GM23338 (cell line): ENCODE measurements around the gene ZNF692. TPM values are rescaled to one million over a fixed set of nuclear protein-coding genes. Genes with fewer than 3 reads are reported as not detected.

Experiments
- ATAC-seq: fragments of 200-7000 bp; cut with Tn5 transposase; 3 replicates; pipeline ENCODE4 v1.9.1; 2020
- DNase-seq: peaks from one replicate; pipeline ENCODE4 v3.0.0-alpha.2; 2015; ENCODE audit warnings: low spot score
- H2AFZ ChIP-seq: fragments of 200-600 bp; sonication (generic); 2 replicates; pipeline ENCODE4 v1.8.0; 2016; ENCODE audit warnings: antibody characterized with exemption, mild to moderate bottlenecking, moderate library complexity
- H3F3A ChIP-seq: fragments of 200-600 bp; sonication (generic); replicated peaks from 2 replicates; pipeline ENCODE4 v1.8.0; 2017; ENCODE audit warnings: antibody characterized with exemption, mixed run types, low read depth
- H3K27ac ChIP-seq: fragments of 200-600 bp; sonication (generic); 2 replicates; pipeline ENCODE4 v1.6.1; 2016; ENCODE audit warnings: low read depth
- H3K27me3 ChIP-seq: fragments of 200-600 bp; sonication (generic); 2 replicates; pipeline ENCODE4 v1.8.0; 2016; ENCODE audit warnings: mild to moderate bottlenecking, mixed run types, moderate library complexity; ENCODE audit not compliant: insufficient read depth
- H3K36me3 ChIP-seq: fragments of 200-600 bp; sonication (generic); 2 replicates; pipeline ENCODE4 v1.8.0; 2016; ENCODE audit warnings: mild to moderate bottlenecking; ENCODE audit not compliant: insufficient read depth
- H3K4me1 ChIP-seq: fragments of 200-600 bp; sonication (generic); 2 replicates; pipeline ENCODE4 v1.8.0; 2016; ENCODE audit warnings: mild to moderate bottlenecking, moderate library complexity; ENCODE audit not compliant: insufficient read depth
- H3K4me2 ChIP-seq: fragments of 200-600 bp; sonication (generic); 2 replicates; pipeline ENCODE4 v1.7.1; 2017; ENCODE audit warnings: mixed run types
- H3K4me3 ChIP-seq: fragments of 200-600 bp; sonication (generic); 2 replicates; pipeline ENCODE4 v1.6.1; 2016; ENCODE audit warnings: mixed run types
- H3K79me2 ChIP-seq: fragments of 200-600 bp; sonication (generic); replicated peaks from 2 replicates; pipeline ENCODE4 v1.8.0; 2017; ENCODE audit warnings: mild to moderate bottlenecking; ENCODE audit not compliant: insufficient read depth
- H3K9me2 ChIP-seq: fragments of 200-600 bp; sonication (generic); 2 replicates; pipeline ENCODE4 v1.8.0; 2017; ENCODE audit not compliant: insufficient read depth
- H4K20me1 ChIP-seq: fragments of 200-600 bp; sonication (generic); replicated peaks from 2 replicates; pipeline ENCODE4 v1.8.0; 2017; ENCODE audit warnings: mild to moderate bottlenecking; ENCODE audit not compliant: insufficient read depth
- H3K27ac Mint-ChIP-seq: 2 replicates; pipeline ENCODE4 v1.8.0; 2020; ENCODE audit warnings: inconsistent platforms, mild to moderate bottlenecking, moderate library complexity, mixed read lengths
- H3K27me3 Mint-ChIP-seq: 3 replicates; pipeline ENCODE4 v1.8.0; 2022; ENCODE audit warnings: low read depth, mild to moderate bottlenecking, moderate library complexity, mixed read lengths, inconsistent platforms; ENCODE audit not compliant: insufficient read depth, poor library complexity
- H3K36me3 Mint-ChIP-seq: 3 replicates; pipeline ENCODE4 v1.8.0; 2021; ENCODE audit warnings: low read depth, mild to moderate bottlenecking, inconsistent platforms, moderate library complexity, mixed read lengths
- H3K4me1 Mint-ChIP-seq: 3 replicates; pipeline ENCODE4 v1.8.0; 2020; ENCODE audit warnings: mild to moderate bottlenecking, inconsistent platforms, mixed read lengths
- H3K4me3 Mint-ChIP-seq: 3 replicates; pipeline ENCODE4 v1.8.0; 2021; ENCODE audit warnings: moderate library complexity, mild to moderate bottlenecking, inconsistent platforms, mixed read lengths
- H3K9me3 Mint-ChIP-seq: 3 replicates; pipeline ENCODE4 v1.8.0; 2020; ENCODE audit warnings: moderate library complexity, mild to moderate bottlenecking, inconsistent platforms, mixed read lengths
- CREB1 ChIP-seq: fragments of 250-450 bp; sonication (Bioruptor Pico); IDR thresholded peaks from 2 replicates; pipeline ENCODE4 v1.5.0; 2020; ENCODE audit warnings: low read depth, mild to moderate bottlenecking, moderate library complexity
- EZH2 ChIP-seq: fragments of 200-600 bp; sonication (generic); IDR thresholded peaks from one replicate; pipeline ENCODE4 v1.8.0; 2017; ENCODE audit warnings: antibody characterized with exemption, mild to moderate bottlenecking, low read depth; ENCODE audit not compliant: unreplicated experiment
- JUNB ChIP-seq: IDR thresholded peaks from one replicate; pipeline ENCODE4 v1.6.1; 2016; ENCODE audit warnings: antibody characterized with exemption; ENCODE audit not compliant: unreplicated experiment
- POLR2AphosphoS5 ChIP-seq: IDR thresholded peaks from 2 replicates; pipeline ENCODE4 v1.6.1; 2016; ENCODE audit warnings: antibody characterized with exemption, low read depth
- STAT1 ChIP-seq: IDR thresholded peaks from one replicate; pipeline ENCODE4 v1.6.1; 2016; ENCODE audit warnings: antibody characterized with exemption; ENCODE audit not compliant: unreplicated experiment
- polyA plus RNA-seq: library from polyadenylated mRNA; unstranded; fragments of >200 nt; fragmentation: Nextera tagmentation; extraction: Ambion mirVana; gene quantifications from 2 replicates; pipeline ENCODE4 v1.2.1, GENCODE V29; 2016
- total RNA-seq: library from RNA; depleted of rRNA; stranded (reverse); fragments of >200 nt; shearing (Covaris generic); gene quantifications from 2 replicates; pipeline ENCODE4 v1.2.3, GENCODE V29; 2014
- TF ChIP-seq, protein P1 (sequence below), 2 experiments: fragments of 200-600 bp in 1 of 2; sonication (generic) in 1 of 2; conservative IDR thresholded peaks; 2 replicates each; pipeline versions ENCODE4 v1.5.1 to v1.6.1; 2016 to 2017; ENCODE audit warnings: antibody characterized with exemption in 2 of 2, low read depth in 2 of 2, mild to moderate bottlenecking in 2 of 2, moderate library complexity in 1 of 2
- TF ChIP-seq, protein P2 (sequence below): IDR thresholded peaks from one replicate; pipeline ENCODE4 v1.6.1; 2018; ENCODE audit warnings: antibody characterized with exemption; ENCODE audit not compliant: unreplicated experiment
- TF ChIP-seq, protein P3 (sequence below): IDR thresholded peaks from 2 replicates; pipeline ENCODE4 v1.6.1; 2016; ENCODE audit warnings: antibody characterized with exemption

Gene ZNF692
- total and polyA plus RNA-seq, 2 experiments from 2014 or later = 41.2 to 57.1 TPM

DNA sequence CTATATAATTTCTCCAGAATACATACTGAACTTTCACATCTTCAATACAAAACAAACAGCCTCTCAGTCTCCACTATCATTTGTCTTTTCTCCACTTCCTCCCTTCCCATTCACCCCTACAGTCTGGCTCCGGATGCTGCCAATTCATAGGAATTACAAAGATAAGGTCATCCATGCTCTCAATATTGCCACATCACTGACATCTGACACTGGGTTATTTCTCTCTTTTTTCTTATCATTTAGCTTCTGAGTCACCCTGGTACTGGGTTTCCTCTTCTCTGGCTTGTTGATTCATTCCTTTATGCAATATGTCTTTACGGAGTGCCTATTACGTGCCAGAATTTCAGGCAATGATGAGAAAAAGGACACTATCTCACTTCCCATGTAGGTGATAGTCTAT is 30.0 kb downstream of the ZNF692 start (continued):
- TF ChIP-seq, protein P1, sequence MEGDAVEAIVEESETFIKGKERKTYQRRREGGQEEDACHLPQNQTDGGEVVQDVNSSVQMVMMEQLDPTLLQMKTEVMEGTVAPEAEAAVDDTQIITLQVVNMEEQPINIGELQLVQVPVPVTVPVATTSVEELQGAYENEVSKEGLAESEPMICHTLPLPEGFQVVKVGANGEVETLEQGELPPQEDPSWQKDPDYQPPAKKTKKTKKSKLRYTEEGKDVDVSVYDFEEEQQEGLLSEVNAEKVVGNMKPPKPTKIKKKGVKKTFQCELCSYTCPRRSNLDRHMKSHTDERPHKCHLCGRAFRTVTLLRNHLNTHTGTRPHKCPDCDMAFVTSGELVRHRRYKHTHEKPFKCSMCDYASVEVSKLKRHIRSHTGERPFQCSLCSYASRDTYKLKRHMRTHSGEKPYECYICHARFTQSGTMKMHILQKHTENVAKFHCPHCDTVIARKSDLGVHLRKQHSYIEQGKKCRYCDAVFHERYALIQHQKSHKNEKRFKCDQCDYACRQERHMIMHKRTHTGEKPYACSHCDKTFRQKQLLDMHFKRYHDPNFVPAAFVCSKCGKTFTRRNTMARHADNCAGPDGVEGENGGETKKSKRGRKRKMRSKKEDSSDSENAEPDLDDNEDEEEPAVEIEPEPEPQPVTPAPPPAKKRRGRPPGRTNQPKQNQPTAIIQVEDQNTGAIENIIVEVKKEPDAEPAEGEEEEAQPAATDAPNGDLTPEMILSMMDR (conservative IDR thresholded peaks at IDR 0.05; ENCODE audit: low read depth in 2 of 2) = no peak
- TF ChIP-seq EZH2 (no peak), STAT1 (no peak), JUNB (no peak), POLR2AphosphoS5 (no peak)

DNA sequence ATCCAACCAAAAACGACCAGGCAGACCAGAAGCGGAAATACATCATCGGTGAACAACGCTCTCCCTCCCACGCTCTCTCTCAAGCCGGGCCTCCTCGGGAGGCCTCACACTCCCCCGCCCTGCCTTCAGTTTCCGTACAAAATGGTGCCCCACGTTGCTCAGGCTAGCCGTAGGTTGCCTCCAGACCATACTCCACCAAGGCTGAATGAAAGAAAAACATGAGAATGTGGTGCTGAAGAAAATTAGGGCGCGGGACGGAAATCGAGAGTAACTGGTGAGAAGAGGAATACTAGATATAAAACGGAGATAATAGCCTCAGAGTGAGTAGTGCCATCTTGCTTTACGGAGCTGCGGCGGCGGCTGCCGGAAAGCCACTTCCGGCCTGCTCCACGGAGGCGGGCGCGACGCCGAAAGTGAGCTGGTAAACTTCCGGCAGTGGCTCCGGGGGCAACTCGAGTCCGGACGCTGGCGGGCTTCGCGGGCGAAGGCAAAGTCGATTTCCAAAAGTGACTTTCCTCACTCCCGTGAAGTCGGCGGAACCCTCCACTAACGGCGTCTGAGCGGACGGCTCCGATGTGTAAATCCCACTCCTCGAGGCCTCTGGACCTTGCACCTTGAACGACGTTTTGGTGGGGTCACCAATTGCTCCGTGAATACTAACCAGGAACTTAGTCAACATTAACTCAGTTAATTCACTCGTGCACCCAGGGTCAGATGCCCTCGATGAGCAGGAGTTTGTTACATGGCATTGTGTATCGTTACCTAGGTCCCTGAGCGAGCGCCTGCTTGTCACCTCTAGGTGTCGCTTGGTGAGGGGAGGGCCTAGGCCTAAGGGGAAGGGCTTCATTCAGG is 32.8 kb downstream of the ZNF692 start, which contains the start of gene SH3BP5L:
SH3BP5L (minus strand) TSS at position 7 of the 852 bp plus-strand sequence. CDS start 980 bp downstream, outside the sequence.
- peak; percentile 94 for ATAC-seq
- peak within 1 kb of the TSS; percentile 100 for H3K27ac Mint-ChIP-seq
- H3K27ac ChIP-seq = peak within 1 kb of the TSS; percentile 89
- peaks cover 10% of the 10 kb centered on the region for H3K4me1 ChIP-seq
- peak within 1 kb of the TSS; percentile 72 for H3K4me2 ChIP-seq
- TF ChIP-seq CREB1 (CRISPR knock-in tag) (peak; percentile 56; the same call in 1 of the 2 replicates), POLR2AphosphoS5 (peak; percentile 57; the same call in 1 of the 2 replicates)
- TF ChIP-seq, protein P2, sequence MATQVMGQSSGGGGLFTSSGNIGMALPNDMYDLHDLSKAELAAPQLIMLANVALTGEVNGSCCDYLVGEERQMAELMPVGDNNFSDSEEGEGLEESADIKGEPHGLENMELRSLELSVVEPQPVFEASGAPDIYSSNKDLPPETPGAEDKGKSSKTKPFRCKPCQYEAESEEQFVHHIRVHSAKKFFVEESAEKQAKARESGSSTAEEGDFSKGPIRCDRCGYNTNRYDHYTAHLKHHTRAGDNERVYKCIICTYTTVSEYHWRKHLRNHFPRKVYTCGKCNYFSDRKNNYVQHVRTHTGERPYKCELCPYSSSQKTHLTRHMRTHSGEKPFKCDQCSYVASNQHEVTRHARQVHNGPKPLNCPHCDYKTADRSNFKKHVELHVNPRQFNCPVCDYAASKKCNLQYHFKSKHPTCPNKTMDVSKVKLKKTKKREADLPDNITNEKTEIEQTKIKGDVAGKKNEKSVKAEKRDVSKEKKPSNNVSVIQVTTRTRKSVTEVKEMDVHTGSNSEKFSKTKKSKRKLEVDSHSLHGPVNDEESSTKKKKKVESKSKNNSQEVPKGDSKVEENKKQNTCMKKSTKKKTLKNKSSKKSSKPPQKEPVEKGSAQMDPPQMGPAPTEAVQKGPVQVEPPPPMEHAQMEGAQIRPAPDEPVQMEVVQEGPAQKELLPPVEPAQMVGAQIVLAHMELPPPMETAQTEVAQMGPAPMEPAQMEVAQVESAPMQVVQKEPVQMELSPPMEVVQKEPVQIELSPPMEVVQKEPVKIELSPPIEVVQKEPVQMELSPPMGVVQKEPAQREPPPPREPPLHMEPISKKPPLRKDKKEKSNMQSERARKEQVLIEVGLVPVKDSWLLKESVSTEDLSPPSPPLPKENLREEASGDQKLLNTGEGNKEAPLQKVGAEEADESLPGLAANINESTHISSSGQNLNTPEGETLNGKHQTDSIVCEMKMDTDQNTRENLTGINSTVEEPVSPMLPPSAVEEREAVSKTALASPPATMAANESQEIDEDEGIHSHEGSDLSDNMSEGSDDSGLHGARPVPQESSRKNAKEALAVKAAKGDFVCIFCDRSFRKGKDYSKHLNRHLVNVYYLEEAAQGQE = no peak
- TF ChIP-seq, protein P3, sequence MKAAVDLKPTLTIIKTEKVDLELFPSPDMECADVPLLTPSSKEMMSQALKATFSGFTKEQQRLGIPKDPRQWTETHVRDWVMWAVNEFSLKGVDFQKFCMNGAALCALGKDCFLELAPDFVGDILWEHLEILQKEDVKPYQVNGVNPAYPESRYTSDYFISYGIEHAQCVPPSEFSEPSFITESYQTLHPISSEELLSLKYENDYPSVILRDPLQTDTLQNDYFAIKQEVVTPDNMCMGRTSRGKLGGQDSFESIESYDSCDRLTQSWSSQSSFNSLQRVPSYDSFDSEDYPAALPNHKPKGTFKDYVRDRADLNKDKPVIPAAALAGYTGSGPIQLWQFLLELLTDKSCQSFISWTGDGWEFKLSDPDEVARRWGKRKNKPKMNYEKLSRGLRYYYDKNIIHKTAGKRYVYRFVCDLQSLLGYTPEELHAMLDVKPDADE = peak; percentile 91
- TF ChIP-seq, protein P1 (conservative IDR thresholded peaks at IDR 0.05; ENCODE audit: low read depth in 2 of 2) = peak; percentile 73 to 74
- H3K79me2 ChIP-seq = peaks cover 29% of the 10 kb centered on the region
- H3K4me3 Mint-ChIP-seq = peak within 1 kb of the TSS; percentile 89
- no peaks in the 10 kb centered on the region for H3K27me3 ChIP-seq
- H3K36me3 ChIP-seq = no peaks in the 10 kb centered on the region
- peak within 1 kb of the TSS; percentile 75 for H3K4me3 ChIP-seq
- peaks cover 19% of the 10 kb centered on the region for H3K36me3 Mint-ChIP-seq
- peaks cover 20% of the 10 kb centered on the region for H3K4me1 Mint-ChIP-seq
- no peaks in the 10 kb centered on the region; the same call in 1 of the 2 replicates for H3K9me2 ChIP-seq
- H4K20me1 ChIP-seq = peaks cover 4% of the 10 kb centered on the region; the same call in 1 of the 2 replicates
- H3F3A ChIP-seq = no peaks in the 10 kb centered on the region
- peaks cover 6% of the 10 kb centered on the region for H3K27me3 Mint-ChIP-seq
- DNase-seq = peak; percentile 97
- H3K9me3 Mint-ChIP-seq = peaks cover 7% of the 10 kb centered on the region
- peak within 1 kb of the TSS; percentile 79 for H2AFZ ChIP-seq
